Islet precursor cell (in vitro differentiated cells): ENCODE measurements around the gene CUX1.
"Not testable (repeated sequence)": the region's sequence is repeated elsewhere in the genome, so short reads cannot be mapped to it uniquely, and the experiment has no call there.

ENCODE experiments used
- DNase-seq: peaks from one replicate; pipeline ENCODE4 v3.0.0-alpha.2; 2018

Gene CUX1

GRCh38 chr7:101803203-101804087, 14.0 kb upstream of the CUX1 start:
- no peak for DNase-seq

GRCh38 chr7:101804088-101804963, 13.1 kb upstream of the CUX1 start:
- DNase-seq: peak; percentile 54

GRCh38 chr7:101804967-101805366, 12.5 kb upstream of the CUX1 start:
- DNase-seq: peak; percentile 83

- DNase-seq: no peak
Measured at GRCh38 chr7:101812595-101812994, 4.8 kb upstream of the CUX1 start.

- no peak for DNase-seq
Measured at GRCh38 chr7:101813402-101814019, 3.9 kb upstream of the CUX1 start.

- peak; percentile 77 for DNase-seq
Measured at GRCh38 chr7:101814081-101814990, 3.1 kb upstream of the CUX1 start.

- DNase-seq: peak; percentile 57
Measured at GRCh38 chr7:101814991-101815825, 2.2 kb upstream of the CUX1 start.

GRCh38 chr7:101815826-101816594, 1.4 kb upstream of the CUX1 start:
- peak; percentile 87 for DNase-seq

GRCh38 chr7:101816595-101817470, 593 bp upstream of the CUX1 start:
- DNase-seq: peak; percentile 54

- DNase-seq: no peak
Measured at GRCh38 chr7:101818287-101819071, 1.1 kb downstream of the CUX1 start.

- DNase-seq: no peak
Measured at GRCh38 chr7:101819183-101819582, 1.8 kb downstream of the CUX1 start.

- no peak for DNase-seq
Measured at GRCh38 chr7:101819913-101820522, 2.6 kb downstream of the CUX1 start.

GRCh38 chr7:101820703-101821102, 3.3 kb downstream of the CUX1 start:
- DNase-seq: no peak

GRCh38 chr7:101822632-101823031, 5.2 kb downstream of the CUX1 start:
- DNase-seq: not testable (repeated sequence)

- no peak for DNase-seq
Measured at GRCh38 chr7:101823096-101823495, 5.7 kb downstream of the CUX1 start.

GRCh38 chr7:101823596-101823995, 6.2 kb downstream of the CUX1 start:
- no peak for DNase-seq

- no peak for DNase-seq
Measured at GRCh38 chr7:101824440-101824839, 7.0 kb downstream of the CUX1 start.
